ENCODE data around the gene PSMB3.
A peak's percentile ranks its signal among the peaks of the same experiment; 100 is the strongest.

PSMB3 gene

GRCh38 chr17:38705803-38706504, 46.6 kb upstream of the PSMB3 start:
- peak overlapping the region; percentile 92 for H3K4me3 ChIP-seq (ENCODE audit: low read depth, low read length)
- no peak for TF ChIP-seq CTCF (IDR thresholded peaks at IDR 0.05; ENCODE audit: insufficient read depth, low read depth, low read length, missing control alignments)
- DNase-seq (ENCODE audit: low read depth) = peak; percentile 33

- peak overlapping the region; percentile 92 for H3K4me3 ChIP-seq (ENCODE audit: low read depth, low read length)
- no peak for TF ChIP-seq CTCF (IDR thresholded peaks at IDR 0.05; ENCODE audit: insufficient read depth, low read depth, low read length, missing control alignments)
- peak; percentile 38 for DNase-seq (ENCODE audit: low read depth)
Observed at GRCh38 chr17:38706505-38707216, 45.9 kb upstream of the PSMB3 start.

GRCh38 chr17:38707678-38708351, 44.7 kb upstream of the PSMB3 start:
- no peak for DNase-seq (ENCODE audit: low read depth)
- no peak for TF ChIP-seq CTCF (IDR thresholded peaks at IDR 0.05; ENCODE audit: insufficient read depth, low read depth, low read length, missing control alignments)
- H3K4me3 ChIP-seq (ENCODE audit: low read depth, low read length) = no peak overlapping the region

GRCh38 chr17:38709104-38709820, 43.3 kb upstream of the PSMB3 start:
- H3K4me3 ChIP-seq (ENCODE audit: low read depth, low read length) = no peak overlapping the region
- TF ChIP-seq CTCF (IDR thresholded peaks at IDR 0.05; ENCODE audit: insufficient read depth, low read depth, low read length, missing control alignments) = no peak
- DNase-seq (ENCODE audit: low read depth) = no peak

- H3K4me3 ChIP-seq (ENCODE audit: low read depth, low read length) = no peak overlapping the region
- no peak for TF ChIP-seq CTCF (IDR thresholded peaks at IDR 0.05; ENCODE audit: insufficient read depth, low read depth, low read length, missing control alignments)
- DNase-seq (ENCODE audit: low read depth) = no peak
Observed at GRCh38 chr17:38709864-38710603, 42.5 kb upstream of the PSMB3 start.

GRCh38 chr17:38710604-38710962, 42.0 kb upstream of the PSMB3 start:
- DNase-seq (ENCODE audit: low read depth) = no peak
- no peak for TF ChIP-seq CTCF (IDR thresholded peaks at IDR 0.05; ENCODE audit: insufficient read depth, low read depth, low read length, missing control alignments)
- H3K4me3 ChIP-seq (ENCODE audit: low read depth, low read length) = no peak overlapping the region
